ENCODE data around the gene ADAP1. TPM values are rescaled to one million over a fixed set of nuclear protein-coding genes. Genes with fewer than 3 reads are reported as not detected.
"Not testable (repeated sequence)": the region's sequence is repeated elsewhere in the genome, so short reads cannot be mapped to it uniquely, and the experiment has no call there.

Gene ADAP1
- total RNA-seq, 1 donor from 2014 or later = 0.30 TPM

DNA sequence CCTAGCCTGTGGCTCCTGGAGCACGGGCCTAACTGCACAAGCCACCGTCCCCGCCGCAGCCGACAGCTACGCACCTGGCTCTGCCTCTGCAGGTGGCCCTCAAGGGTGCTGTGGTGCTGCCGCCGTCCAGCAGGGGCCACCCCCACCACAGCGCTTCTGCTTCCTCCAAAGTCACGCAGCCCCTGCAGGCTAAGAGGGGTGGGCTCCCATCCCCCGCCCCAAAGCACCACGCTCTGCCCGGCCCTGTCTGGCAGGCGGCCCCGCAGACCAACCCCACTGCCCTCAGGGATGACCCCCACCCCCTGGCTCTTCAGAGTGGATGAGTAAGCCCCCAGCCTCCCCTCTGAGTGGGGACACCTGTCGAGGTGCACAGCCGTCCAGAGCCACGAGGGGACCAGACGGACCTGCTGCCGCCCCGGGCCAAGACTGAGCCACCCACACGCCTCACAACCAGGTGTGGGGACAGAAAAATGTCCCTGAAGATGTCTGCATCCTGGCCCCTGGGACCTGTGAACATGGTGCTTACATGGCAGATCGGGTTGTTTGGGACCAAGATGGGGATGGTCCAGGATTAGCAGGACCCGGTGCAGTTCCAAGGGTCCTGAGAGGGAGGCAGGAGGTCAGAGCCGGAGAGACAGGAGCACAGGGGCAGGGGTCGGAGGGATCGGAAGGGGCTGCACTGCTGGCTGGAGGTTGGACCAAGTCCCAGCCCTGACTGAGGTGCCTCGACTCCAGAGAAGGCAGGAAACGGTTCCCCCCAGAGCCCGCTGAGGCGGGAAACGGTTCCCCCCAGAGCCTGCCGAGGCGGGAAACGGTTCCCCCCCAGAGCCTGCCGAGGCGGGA lies 9.0 kb upstream of the ADAP1 start:
- H3K79me2 ChIP-seq (ENCODE audit: low read depth) = no peaks in the 10 kb centered on the region
- no peak overlapping the region for H2AFZ ChIP-seq (replicated peaks)
- no peak overlapping the region for H3K4me3 ChIP-seq
- H3K4me1 ChIP-seq = peaks cover 9% of the 10 kb centered on the region
- no peaks in the 10 kb centered on the region for H3K36me3 ChIP-seq
- DNase-seq (ENCODE audit: low spot score) = peak; percentile 2
- H3K4me1 Mint-ChIP-seq = peaks cover 15% of the 10 kb centered on the region
- H3F3A ChIP-seq (ENCODE audit: low read depth) = peaks cover 4% of the 10 kb centered on the region
- no peaks in the 10 kb centered on the region for H3K27me3 ChIP-seq
- H4K20me1 ChIP-seq (ENCODE audit: low read depth) = peaks cover 10% of the 10 kb centered on the region
- no peaks in the 10 kb centered on the region for H3K9me3 Mint-ChIP-seq
- H3K4me2 ChIP-seq = no peak overlapping the region
- TF ChIP-seq, protein P1, sequence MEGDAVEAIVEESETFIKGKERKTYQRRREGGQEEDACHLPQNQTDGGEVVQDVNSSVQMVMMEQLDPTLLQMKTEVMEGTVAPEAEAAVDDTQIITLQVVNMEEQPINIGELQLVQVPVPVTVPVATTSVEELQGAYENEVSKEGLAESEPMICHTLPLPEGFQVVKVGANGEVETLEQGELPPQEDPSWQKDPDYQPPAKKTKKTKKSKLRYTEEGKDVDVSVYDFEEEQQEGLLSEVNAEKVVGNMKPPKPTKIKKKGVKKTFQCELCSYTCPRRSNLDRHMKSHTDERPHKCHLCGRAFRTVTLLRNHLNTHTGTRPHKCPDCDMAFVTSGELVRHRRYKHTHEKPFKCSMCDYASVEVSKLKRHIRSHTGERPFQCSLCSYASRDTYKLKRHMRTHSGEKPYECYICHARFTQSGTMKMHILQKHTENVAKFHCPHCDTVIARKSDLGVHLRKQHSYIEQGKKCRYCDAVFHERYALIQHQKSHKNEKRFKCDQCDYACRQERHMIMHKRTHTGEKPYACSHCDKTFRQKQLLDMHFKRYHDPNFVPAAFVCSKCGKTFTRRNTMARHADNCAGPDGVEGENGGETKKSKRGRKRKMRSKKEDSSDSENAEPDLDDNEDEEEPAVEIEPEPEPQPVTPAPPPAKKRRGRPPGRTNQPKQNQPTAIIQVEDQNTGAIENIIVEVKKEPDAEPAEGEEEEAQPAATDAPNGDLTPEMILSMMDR (IDR thresholded peaks at IDR 0.05) = no peak
- TF ChIP-seq EZH2phosphoT487 (IDR thresholded peaks at IDR 0.05) (no peak), EZH2 (IDR thresholded peaks at IDR 0.05) (no peak)
- H3K4me3 Mint-ChIP-seq = no peak overlapping the region
- H3K27ac Mint-ChIP-seq = no peak overlapping the region
- H3K9ac ChIP-seq = no peak overlapping the region
- peaks cover 7% of the 10 kb centered on the region for H3K36me3 Mint-ChIP-seq
- H3K9me3 ChIP-seq (ENCODE audit: low read depth) = no peaks in the 10 kb centered on the region
- peaks cover 17% of the 10 kb centered on the region for H3K27me3 Mint-ChIP-seq (ENCODE audit: insufficient read depth, low read depth)
- no peak overlapping the region for H3K27ac ChIP-seq

DNA sequence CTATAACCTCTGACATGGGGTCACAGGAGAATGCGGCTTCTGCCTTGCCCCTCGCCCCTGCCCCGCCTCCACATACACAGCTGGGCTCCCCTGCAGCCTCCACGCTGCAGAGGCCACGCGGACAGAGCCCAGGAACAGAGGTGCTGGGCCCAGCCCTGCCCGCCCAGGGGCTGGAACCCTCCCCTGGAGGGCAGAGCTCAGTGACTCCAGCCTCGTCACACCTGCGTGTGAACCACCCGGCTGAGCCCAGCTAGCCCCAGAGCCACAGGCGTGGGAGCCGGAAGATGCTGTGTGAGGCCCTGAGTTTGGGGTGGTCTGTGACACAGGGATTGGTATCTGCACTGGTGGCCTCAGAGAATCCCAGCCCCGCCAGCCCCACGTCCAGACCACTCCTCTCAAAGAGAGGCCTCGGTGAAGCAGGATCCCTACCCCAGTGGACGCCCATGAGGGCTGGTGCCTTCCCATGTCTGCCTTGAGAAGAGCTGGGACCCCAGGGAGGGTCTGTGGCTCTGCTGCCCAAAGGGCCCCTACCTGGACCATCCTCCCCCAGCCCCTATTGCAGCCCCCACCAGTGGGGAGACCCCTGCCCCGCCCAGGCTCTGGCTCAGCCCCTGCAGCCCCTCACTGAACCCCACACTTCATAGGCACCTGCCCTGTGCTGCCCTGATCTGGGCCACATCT lies 8.1 kb upstream of the ADAP1 start:
- Histone ChIP-seq H3K27me3 (no peaks in the 10 kb centered on the region), H3K9me3 (ENCODE audit: low read depth) (no peaks in the 10 kb centered on the region), H3K9ac (no peak overlapping the region), H3K27ac (no peak overlapping the region), H3K36me3 (no peaks in the 10 kb centered on the region), H4K20me1 (ENCODE audit: low read depth) (peaks cover 10% of the 10 kb centered on the region), H2AFZ (replicated peaks) (no peak overlapping the region), H3K4me3 (no peak overlapping the region), H3K4me1 (peaks cover 9% of the 10 kb centered on the region), H3K79me2 (ENCODE audit: low read depth) (no peaks in the 10 kb centered on the region), H3K4me2 (no peak overlapping the region), H3F3A (ENCODE audit: low read depth) (peaks cover 6% of the 10 kb centered on the region)
- Mint-ChIP-seq H3K27ac (no peak overlapping the region), H3K9me3 (no peaks in the 10 kb centered on the region), H3K4me3 (no peak overlapping the region), H3K36me3 (peaks cover 3% of the 10 kb centered on the region), H3K4me1 (peaks cover 15% of the 10 kb centered on the region), H3K27me3 (ENCODE audit: insufficient read depth, low read depth) (peaks cover 17% of the 10 kb centered on the region)
- DNase-seq (ENCODE audit: low spot score) = peak; percentile 1
- TF ChIP-seq EZH2 (IDR thresholded peaks at IDR 0.05) (no peak), EZH2phosphoT487 (IDR thresholded peaks at IDR 0.05) (no peak)
- TF ChIP-seq, protein P1 (IDR thresholded peaks at IDR 0.05) = no peak

DNA sequence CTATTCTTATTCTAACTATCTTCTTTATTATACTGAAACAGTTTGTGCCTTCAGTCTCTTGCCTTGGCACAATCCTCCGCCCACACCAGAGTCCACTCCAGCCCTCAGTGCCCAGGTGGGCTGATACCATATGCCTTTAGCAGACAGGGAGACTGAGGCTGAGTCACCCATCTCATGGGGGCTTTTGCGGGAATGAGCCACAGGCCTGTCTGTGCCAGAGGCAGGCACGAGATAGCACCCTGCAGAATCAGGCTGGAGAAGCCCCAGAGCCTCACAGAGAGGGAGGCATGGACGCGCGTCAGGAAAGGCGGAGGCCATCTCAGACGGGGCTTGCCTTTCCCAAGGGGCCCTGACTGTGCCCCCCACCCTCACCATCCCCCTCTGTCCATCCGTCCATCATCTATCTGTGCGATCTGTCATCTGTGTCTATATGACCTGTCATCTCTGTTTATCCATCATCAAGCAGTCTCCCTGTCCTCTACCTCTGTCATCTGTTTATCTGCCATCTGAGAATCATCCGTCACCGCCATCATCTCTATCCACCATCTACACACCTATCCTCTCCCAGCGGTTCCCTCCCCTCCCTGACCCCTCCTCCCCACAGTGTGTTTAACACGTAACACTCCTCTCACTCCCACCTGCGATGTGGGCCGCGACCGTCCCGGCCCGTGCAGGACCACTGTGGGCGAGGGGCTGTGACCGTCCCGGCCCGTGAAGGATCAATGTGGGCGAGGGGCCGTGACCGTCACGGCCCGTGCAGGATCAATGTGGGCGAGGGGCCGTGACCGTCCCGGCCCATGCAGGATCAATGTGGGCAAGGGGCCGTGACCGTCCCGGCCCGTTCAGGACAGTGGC lies 7.3 kb upstream of the ADAP1 start:
- TF ChIP-seq, protein P1 (IDR thresholded peaks at IDR 0.05) = no peak
- TF ChIP-seq EZH2 (IDR thresholded peaks at IDR 0.05) = no peak
- no peak for TF ChIP-seq EZH2phosphoT487 (IDR thresholded peaks at IDR 0.05)
- no peaks in the 10 kb centered on the region for H3K79me2 ChIP-seq (ENCODE audit: low read depth)
- Mint-ChIP-seq H3K27me3 (ENCODE audit: insufficient read depth, low read depth) (peaks cover 13% of the 10 kb centered on the region), H3K27ac (no peak overlapping the region), H3K36me3 (no peaks in the 10 kb centered on the region), H3K4me1 (peaks cover 17% of the 10 kb centered on the region), H3K4me3 (no peak overlapping the region), H3K9me3 (no peaks in the 10 kb centered on the region)
- no peaks in the 10 kb centered on the region for H3K9me3 ChIP-seq (ENCODE audit: low read depth)
- no peaks in the 10 kb centered on the region for H3K27me3 ChIP-seq
- no peak overlapping the region for H3K4me2 ChIP-seq
- H3K9ac ChIP-seq = no peak overlapping the region
- no peak overlapping the region for H3K4me3 ChIP-seq
- no peak overlapping the region for H2AFZ ChIP-seq (replicated peaks)
- peaks cover 10% of the 10 kb centered on the region for H3F3A ChIP-seq (ENCODE audit: low read depth)
- peaks cover 10% of the 10 kb centered on the region for H4K20me1 ChIP-seq (ENCODE audit: low read depth)
- peak; percentile 1 for DNase-seq (ENCODE audit: low spot score)
- no peaks in the 10 kb centered on the region for H3K36me3 ChIP-seq
- peaks cover 9% of the 10 kb centered on the region for H3K4me1 ChIP-seq
- H3K27ac ChIP-seq = no peak overlapping the region

DNA sequence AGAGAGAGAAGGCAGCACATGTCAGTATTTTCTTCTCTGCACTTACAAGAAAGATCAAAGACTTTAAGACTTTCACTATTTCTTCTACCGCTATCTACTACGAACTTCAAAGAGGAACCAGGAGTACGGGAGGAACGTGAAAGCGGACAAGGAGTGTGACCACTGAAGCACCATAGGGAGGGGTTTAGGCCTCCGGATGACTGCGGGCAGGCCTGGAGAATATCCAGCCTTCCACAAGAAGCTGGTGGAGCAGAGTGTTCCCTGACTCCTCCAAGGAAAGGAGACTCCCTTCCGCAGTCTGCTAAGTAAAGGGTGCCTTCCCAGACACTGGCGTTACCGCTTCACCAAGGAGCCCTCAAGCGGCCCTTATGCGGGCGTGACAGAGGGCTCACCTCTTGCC lies 6.5 kb upstream of the ADAP1 start:
- H4K20me1 ChIP-seq (ENCODE audit: low read depth); H3K9me3 Mint-ChIP-seq; H3K4me3 Mint-ChIP-seq; H3K36me3 ChIP-seq; H3K9ac ChIP-seq; H3K4me1 ChIP-seq; H3K4me2 ChIP-seq; H2AFZ ChIP-seq (replicated peaks); H3K79me2 ChIP-seq (ENCODE audit: low read depth); H3F3A ChIP-seq (ENCODE audit: low read depth); H3K27ac ChIP-seq; H3K9me3 ChIP-seq (ENCODE audit: low read depth); H3K27me3 ChIP-seq; H3K36me3 Mint-ChIP-seq; H3K4me3 ChIP-seq; H3K27ac Mint-ChIP-seq; DNase-seq (ENCODE audit: low spot score): not testable (repeated sequence)
- peaks cover 17% of the 10 kb centered on the region for H3K4me1 Mint-ChIP-seq
- H3K27me3 Mint-ChIP-seq (ENCODE audit: insufficient read depth, low read depth) = peaks cover 14% of the 10 kb centered on the region
